Naive thymus-derived CD4-positive, alpha-beta T cell (primary cell): ENCODE measurements around the gene RHBDL1. TPM values are rescaled to one million over a fixed set of nuclear protein-coding genes. Genes with fewer than 3 reads are reported as not detected.

Experiments
- ATAC-seq: fragments of 150-1000 bp; cut with Tn5 transposase; 2 replicates; pipeline ENCODE4 v1.10.0; 2021; ENCODE audit warnings: mild to moderate bottlenecking, moderate library complexity
- CTCF ChIA-PET: fragments of 350-600 bp; sonication (Branson Sonifier 250); formaldehyde crosslinking; loops from one replicate; lab custom pipeline; 2021; ENCODE audit warnings: antibody characterized with exemption; lab: Charles Lee
- POLR2A ChIA-PET: fragments of 350-600 bp; sonication (Branson Sonifier 250); formaldehyde crosslinking; loops from one replicate; lab custom pipeline; 2021; ENCODE audit warnings: antibody characterized with exemption, inconsistent platforms; lab: Charles Lee
- DNase-seq, 9 donors: peaks; one replicate each; pipeline versions ENCODE4 v3.0.0 to v3.0.0-alpha.2; 2020 to 2022; ENCODE audit warnings: mixed read lengths in 1 of 9
- H3K27ac ChIP-seq: one replicate; pipeline ENCODE4 v1.7.0; 2013; ENCODE audit warnings: mild to moderate bottlenecking, low read depth, low read length, moderate library complexity
- H3K27me3 ChIP-seq, 2 donors: one replicate each; pipeline ENCODE4 v1.7.0; 2013; ENCODE audit warnings: low read length in 2 of 2, mild to moderate bottlenecking in 2 of 2, moderate library complexity in 2 of 2; ENCODE audit not compliant: control insufficient read depth in 2 of 2, insufficient read depth in 2 of 2
- H3K36me3 ChIP-seq, 3 experiments: 1 replicate in 2 of 3; 2 replicates in 1 of 3; pipeline ENCODE4 v1.7.0; 2013; ENCODE audit warnings: low read length in 3 of 3, mild to moderate bottlenecking in 3 of 3, moderate library complexity in 1 of 3; ENCODE audit not compliant: insufficient read depth in 3 of 3, control insufficient read depth in 2 of 3
- H3K4me1 ChIP-seq, 2 donors: one replicate each; pipeline ENCODE4 v1.7.0; 2013; ENCODE audit warnings: low read length in 2 of 2, mild to moderate bottlenecking in 2 of 2, moderate library complexity in 1 of 2; ENCODE audit not compliant: control insufficient read depth in 2 of 2, insufficient read depth in 2 of 2
- H3K4me3 ChIP-seq: 2 replicates; pipeline ENCODE4 v1.7.0; 2013; ENCODE audit warnings: mild to moderate bottlenecking, low read length
- H3K9me3 ChIP-seq, 3 experiments: 1 replicate in 2 of 3; 2 replicates in 1 of 3; pipeline ENCODE4 v1.7.0; 2013; ENCODE audit warnings: low read length in 3 of 3; ENCODE audit not compliant: control insufficient read depth in 2 of 3
- H3K27ac Mint-ChIP-seq, 9 donors: one replicate each; pipeline ENCODE4 v1.8.0; 2020 to 2022; ENCODE audit warnings: mixed read lengths in 9 of 9, mild to moderate bottlenecking in 8 of 9, moderate library complexity in 5 of 9, inconsistent platforms in 2 of 9
- H3K27me3 Mint-ChIP-seq, 5 donors: one replicate each; pipeline ENCODE4 v1.8.0; 2021 to 2022; ENCODE audit warnings: mixed read lengths in 5 of 5, mild to moderate bottlenecking in 1 of 5
- H3K36me3 Mint-ChIP-seq, 5 donors: one replicate each; pipeline ENCODE4 v1.8.0; 2020 to 2022; ENCODE audit warnings: mixed read lengths in 5 of 5, mild to moderate bottlenecking in 3 of 5, inconsistent platforms in 1 of 5
- H3K4me1 Mint-ChIP-seq, 7 donors: one replicate each; pipeline ENCODE4 v1.8.0; 2020 to 2022; ENCODE audit warnings: mixed read lengths in 7 of 7, mild to moderate bottlenecking in 3 of 7, inconsistent platforms in 1 of 7
- H3K4me3 Mint-ChIP-seq, 10 donors: one replicate each; pipeline ENCODE4 v1.8.0; 2020 to 2022; ENCODE audit warnings: mild to moderate bottlenecking in 10 of 10, mixed read lengths in 10 of 10, moderate library complexity in 6 of 10, inconsistent platforms in 2 of 10
- H3K9me3 Mint-ChIP-seq, 11 donors: one replicate each; pipeline ENCODE4 v1.8.0; 2020 to 2022; ENCODE audit warnings: mixed read lengths in 11 of 11, mild to moderate bottlenecking in 4 of 11, inconsistent platforms in 1 of 11, moderate library complexity in 1 of 11
- intact Hi-C, 2 donors: fragments of 100-400 bp; cut with micrococcal nuclease; formaldehyde crosslinking; loops; one replicate each; pipeline ENCODE4 v1.15.1; 2023
- polyA plus RNA-seq, 2 donors: library from polyadenylated mRNA; unstranded; fragments of 300-500 nt; fragmentation: Illumina TruSeq; gene quantifications; one replicate each; pipeline ENCODE4 v1.2.3, GENCODE V29; 2021
- total RNA-seq, 6 experiments: library from RNA in 5 of 6; stranded (reverse) in 5 of 6; gene quantifications; 1 replicate in 5 of 6; 2 replicates in 1 of 6; pipeline ENCODE4 v1.2.3 and lab custom pipeline; 2021 to 2026

Gene RHBDL1
- total and polyA plus RNA-seq, 7 experiments from 2014 or later, result 0.65 to 3.1 (median 1.6) TPM; not detected in 2

GRCh38 chr16:680625-680945 lies 5.1 kb downstream of the RHBDL1 start:
- ChIA-PET POLR2A (interaction anchor here (0.8 to 3.8 kb wide), 10 partner anchors 9 to 112 kb away, joined by 3 to 34 read pairs (median 5); partner anchors contain the start of genes METTL26, RHOT2 and WDR24), CTCF (no interaction called here)
- H3K36me3 ChIP-seq, result peaks cover 0 to 24% (median 12%) of the 10 kb centered on the region in 3 experiments
- no peaks in the 10 kb centered on the region for H3K27me3 ChIP-seq
- Mint-ChIP-seq H3K27me3 (no peaks in the 10 kb centered on the region), H3K9me3 (no peaks in the 10 kb centered on the region), H3K36me3 (peaks cover 0 to 9% (median 0%) of the 10 kb centered on the region in 5 donors), H3K27ac (peak overlapping the region in 4 of 9 donors; percentile 16 to 81 (median 40)), H3K4me3 (peak overlapping the region; percentile 64 to 86 (median 80)), H3K4me1 (peaks cover 10 to 33% (median 18%) of the 10 kb centered on the region in 7 donors)
- H3K9me3 ChIP-seq, result no peaks in the 10 kb centered on the region
- peaks cover 9 to 25% of the 10 kb centered on the region in 2 donors for H3K4me1 ChIP-seq
- no peak for ATAC-seq
- intact Hi-C loops, result loop anchor here (1.0 to 5.0 kb wide), 6 partner anchors 10 to 1284 kb away; partner anchors contain the start of genes FAM234A (in 1 of the 2), LMF1 (in 1 of the 2), RPS2 (in 1 of the 2) and UQCC4 (in 1 of the 2)
- H3K4me3 ChIP-seq, result peak overlapping the region; percentile 71
- peak overlapping the region; percentile 79 for H3K27ac ChIP-seq
- DNase-seq, result no peak

GRCh38 chr16:680967-681745 lies 5.7 kb downstream of the RHBDL1 start:
- Mint-ChIP-seq H3K27me3 (no peaks in the 10 kb centered on the region), H3K4me1 (peaks cover 10 to 33% (median 18%) of the 10 kb centered on the region in 7 donors), H3K36me3 (peaks cover 0 to 9% (median 0%) of the 10 kb centered on the region in 5 donors), H3K27ac (peak overlapping the region in 5 of 9 donors; percentile 51 to 81 (median 66)), H3K9me3 (no peaks in the 10 kb centered on the region), H3K4me3 (peak overlapping the region; percentile 64 to 84 (median 74))
- intact Hi-C loops, result loop anchor here (1.0 to 5.0 kb wide), 6 partner anchors 9 to 1284 kb away; partner anchors contain the start of genes FAM234A (in 1 of the 2), LMF1 (in 1 of the 2), RPS2 (in 1 of the 2) and UQCC4 (in 1 of the 2)
- DNase-seq (no peak), ATAC-seq (no peak)
- ChIA-PET CTCF (no interaction called here), POLR2A (interaction anchor here (0.9 to 3.8 kb wide), 11 partner anchors 8 to 112 kb away, joined by 3 to 34 read pairs (median 4); partner anchors contain the start of genes MCRIP2, METRN, RHOT2 and WDR24)
- Histone ChIP-seq H3K4me3 (peak overlapping the region; percentile 71), H3K9me3 (no peaks in the 10 kb centered on the region), H3K27ac (peak overlapping the region; percentile 79), H3K27me3 (no peaks in the 10 kb centered on the region), H3K36me3 (peaks cover 0 to 30% (median 12%) of the 10 kb centered on the region in 3 experiments), H3K4me1 (peaks cover 9 to 27% of the 10 kb centered on the region in 2 donors)

GRCh38 chr16:681746-682427 lies 6.4 kb downstream of the RHBDL1 start:
- ChIA-PET POLR2A (interaction anchor here (0.9 to 3.8 kb wide), 8 partner anchors 8 to 40 kb away, joined by 3 to 34 read pairs (median 7); partner anchors contain the start of genes MCRIP2, METRN, RHOT2 and WDR24), CTCF (no interaction called here)
- peaks cover 0 to 9% (median 0%) of the 10 kb centered on the region in 5 donors for H3K36me3 Mint-ChIP-seq
- no peak for DNase-seq
- H3K27ac Mint-ChIP-seq, result peak overlapping the region in 5 of 9 donors; percentile 55 to 81 (median 66)
- H3K27me3 ChIP-seq, result no peaks in the 10 kb centered on the region
- H3K4me1 Mint-ChIP-seq, result peaks cover 10 to 31% (median 18%) of the 10 kb centered on the region in 7 donors
- no peaks in the 10 kb centered on the region for H3K27me3 Mint-ChIP-seq
- H3K36me3 ChIP-seq, result peaks cover 0 to 37% (median 12%) of the 10 kb centered on the region in 3 experiments
- H3K9me3 Mint-ChIP-seq, result no peaks in the 10 kb centered on the region
- H3K4me1 ChIP-seq, result peaks cover 9 to 27% of the 10 kb centered on the region in 2 donors
- peak overlapping the region; percentile 12 for H3K27ac ChIP-seq
- no peak for ATAC-seq
- H3K4me3 Mint-ChIP-seq, result peak overlapping the region; percentile 68 to 87 (median 74)
- no peaks in the 10 kb centered on the region for H3K9me3 ChIP-seq
- intact Hi-C loops, result loop anchor here (2.0 to 5.0 kb wide), 4 partner anchors 289 to 1283 kb away; partner anchors contain the start of genes FAM234A (in 1 of the 2), LMF1 (in 1 of the 2), RPS2 (in 1 of the 2) and UQCC4 (in 1 of the 2)
- no peak overlapping the region for H3K4me3 ChIP-seq

GRCh38 chr16:682493-683395 lies 7.3 kb downstream of the RHBDL1 start:
- Histone ChIP-seq H3K36me3 (peaks cover 0 to 45% (median 12%) of the 10 kb centered on the region in 3 experiments), H3K4me3 (no peak overlapping the region), H3K4me1 (peaks cover 9 to 27% of the 10 kb centered on the region in 2 donors), H3K27me3 (no peaks in the 10 kb centered on the region), H3K9me3 (no peaks in the 10 kb centered on the region), H3K27ac (peak overlapping the region; percentile 78)
- ChIA-PET POLR2A (interaction anchor here (0.6 to 3.8 kb wide), 4 partner anchors 7 to 710 kb away, joined by 7 to 34 read pairs (median 16); partner anchors contain the start of genes RHOT2 and WDR24), CTCF (no interaction called here)
- Mint-ChIP-seq H3K36me3 (peaks cover 0 to 9% (median 0%) of the 10 kb centered on the region in 5 donors), H3K27ac (peak overlapping the region in 7 of 9 donors; percentile 38 to 76 (median 58)), H3K4me1 (peaks cover 10 to 29% (median 18%) of the 10 kb centered on the region in 7 donors), H3K9me3 (no peaks in the 10 kb centered on the region), H3K27me3 (no peaks in the 10 kb centered on the region), H3K4me3 (peak overlapping the region; percentile 68 to 87 (median 76))
- intact Hi-C loops, result loop anchor here in 1 of 2 donors (5.0 kb wide), 2 partner anchors 450 to 740 kb away; partner anchors contain the start of genes FAM234A and UQCC4
- ATAC-seq, result no peak
- no peak for DNase-seq

- DNase-seq, result no peak
- H3K36me3 Mint-ChIP-seq, result peaks cover 0 to 9% (median 0%) of the 10 kb centered on the region in 5 donors
Measured at GRCh38 chr16:683396-684070, 8.1 kb downstream of the RHBDL1 start.

More at GRCh38 chr16:683396-684070, 8.1 kb downstream of the RHBDL1 start:
- intact Hi-C loops, result loop anchor here (1.0 to 5.0 kb wide), 9 partner anchors 12 to 739 kb away; partner anchors contain the start of genes METTL26 (in 2 of the 2), RHOT2 (in 2 of the 2), CIAO3 (in 1 of the 2) and FAM234A (in 1 of the 2)
- Histone ChIP-seq H3K4me3 (peak overlapping the region; percentile 52), H3K27ac (peak overlapping the region; percentile 78), H3K36me3 (peaks cover 0 to 49% (median 12%) of the 10 kb centered on the region in 3 experiments), H3K9me3 (no peaks in the 10 kb centered on the region), H3K27me3 (no peaks in the 10 kb centered on the region), H3K4me1 (peaks cover 9 to 29% of the 10 kb centered on the region in 2 donors)
- H3K4me3 Mint-ChIP-seq, result peak overlapping the region; percentile 58 to 87 (median 73)
- no peak for ATAC-seq
- ChIA-PET POLR2A (interaction anchor here (0.6 to 3.8 kb wide), 9 partner anchors 8 to 709 kb away, joined by 3 to 24 read pairs (median 4); partner anchors contain the start of genes RAB40C, RHBDL1, RHOT2 and WDR90), CTCF (interaction anchor here (1.2 kb wide), 1 partner anchor 16 kb away, joined by 4 read pairs; no protein-coding TSS in a partner anchor)
- no peaks in the 10 kb centered on the region for H3K9me3 Mint-ChIP-seq
- H3K4me1 Mint-ChIP-seq, result peaks cover 10 to 29% (median 18%) of the 10 kb centered on the region in 7 donors
- peak overlapping the region in 5 of 9 donors; percentile 38 to 75 (median 51) for H3K27ac Mint-ChIP-seq
- no peaks in the 10 kb centered on the region for H3K27me3 Mint-ChIP-seq
